Stimulated activated CD8-positive, alpha-beta memory T cell treated with anti-CD3 and anti-CD28 coated beads, Interleukin-15, amount 100 ng/mL, for 24 hours (primary cell): ENCODE data around the gene ATG10.
"Not testable (repeated sequence)": the region's sequence is repeated elsewhere in the genome, so short reads cannot be mapped to it uniquely, and the experiment has no call there.

Source experiments
- DNase-seq: peaks from one replicate; pipeline ENCODE4 v3.0.0-alpha.2; 2020; ENCODE audit warnings: low read depth

Gene ATG10

DNA sequence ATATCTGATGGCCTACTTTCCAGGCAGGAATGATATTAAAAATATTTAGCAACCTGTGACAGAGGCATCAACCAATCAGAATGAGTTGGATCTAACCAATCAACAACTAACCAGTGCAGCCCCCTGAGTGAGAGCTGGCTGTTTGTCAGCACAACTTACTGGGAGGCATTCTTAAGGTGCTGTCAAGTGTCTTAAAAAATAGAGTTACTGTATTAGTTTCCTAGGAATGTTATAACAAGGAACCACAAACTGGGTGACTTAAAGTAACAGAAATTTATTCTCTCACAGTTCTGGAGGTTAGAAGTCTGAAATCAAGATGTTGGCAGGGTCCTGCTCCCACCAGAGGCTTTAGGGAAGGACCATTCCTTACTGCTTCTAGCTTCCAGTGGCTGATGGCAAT lies 85.2 kb downstream of the ATG10 start:
- no peak for DNase-seq

DNA sequence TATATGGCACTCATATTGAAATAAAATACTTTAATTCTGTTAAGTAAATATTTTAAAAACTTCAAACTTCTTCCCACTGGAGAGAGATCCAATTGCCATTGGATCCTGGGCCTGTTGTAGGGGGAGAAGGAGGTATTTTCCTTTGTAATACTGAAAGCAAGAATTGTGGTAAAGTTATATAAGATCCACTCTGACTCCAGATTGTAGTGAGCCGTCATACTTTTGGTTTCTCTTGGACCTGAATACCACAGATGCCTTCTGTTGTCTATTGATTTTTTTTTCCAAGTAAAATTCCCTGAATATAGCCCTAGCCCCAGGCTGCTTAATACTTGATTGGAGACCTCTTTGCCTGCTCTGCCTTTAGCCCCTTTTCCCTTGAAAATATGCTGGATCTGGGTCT lies 86.9 kb downstream of the ATG10 start:
- no peak for DNase-seq

DNA sequence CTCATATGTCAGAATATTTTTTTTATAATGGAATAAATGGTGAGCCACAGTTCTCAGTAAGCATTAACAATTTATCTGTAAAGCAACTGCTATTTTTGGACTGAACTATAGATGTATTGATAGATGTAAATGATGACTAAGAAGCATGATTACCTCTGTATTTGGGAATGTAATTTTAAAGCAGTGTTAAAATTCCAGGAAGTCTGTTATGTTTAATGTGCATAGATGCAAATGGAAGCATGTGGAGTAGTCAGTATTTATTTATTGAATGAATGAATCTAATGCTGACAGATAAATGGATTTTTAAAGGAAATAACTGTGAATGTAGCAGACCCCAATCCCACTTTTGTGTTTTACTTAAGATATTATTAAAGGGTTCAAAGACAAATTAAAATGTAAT lies 95.0 kb downstream of the ATG10 start:
- DNase-seq, result no peak

DNA sequence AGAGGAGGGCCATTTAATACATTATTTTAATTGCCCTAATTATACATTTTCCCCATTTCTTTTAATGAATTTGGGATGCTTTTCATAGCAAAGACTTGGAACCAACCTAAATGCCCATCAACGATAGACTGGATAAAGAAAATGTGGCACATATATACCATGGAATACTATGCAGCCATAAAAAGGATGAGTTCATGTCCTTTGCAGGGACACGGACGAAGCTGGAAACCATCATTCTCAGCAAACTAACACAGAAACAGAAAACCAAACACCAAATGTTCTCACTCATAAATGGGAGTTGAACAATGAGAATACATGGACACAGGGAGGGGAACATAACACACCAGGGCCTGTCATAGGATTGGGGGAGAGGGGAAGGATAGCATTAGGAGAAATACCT lies 96.2 kb downstream of the ATG10 start:
- not testable (repeated sequence) for DNase-seq

DNA sequence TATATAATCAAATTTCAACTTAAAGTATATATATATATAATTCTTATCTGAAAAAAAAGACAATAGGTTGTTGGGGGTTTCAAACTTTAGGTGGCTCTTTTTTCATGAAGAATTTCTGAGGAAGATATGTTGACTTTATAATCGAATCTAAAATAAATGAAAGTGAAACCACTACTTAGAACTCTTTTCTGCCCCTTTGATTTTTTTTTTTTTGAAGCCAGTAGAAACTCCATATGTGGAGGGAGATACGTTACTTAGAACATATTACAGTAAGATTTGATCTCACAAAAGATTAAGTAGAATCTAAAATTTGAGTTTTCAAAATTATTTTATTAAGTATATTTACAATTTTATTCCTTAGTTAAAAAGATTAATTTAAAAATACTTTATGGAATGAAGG lies 96.9 kb downstream of the ATG10 start:
- DNase-seq, result no peak

DNA sequence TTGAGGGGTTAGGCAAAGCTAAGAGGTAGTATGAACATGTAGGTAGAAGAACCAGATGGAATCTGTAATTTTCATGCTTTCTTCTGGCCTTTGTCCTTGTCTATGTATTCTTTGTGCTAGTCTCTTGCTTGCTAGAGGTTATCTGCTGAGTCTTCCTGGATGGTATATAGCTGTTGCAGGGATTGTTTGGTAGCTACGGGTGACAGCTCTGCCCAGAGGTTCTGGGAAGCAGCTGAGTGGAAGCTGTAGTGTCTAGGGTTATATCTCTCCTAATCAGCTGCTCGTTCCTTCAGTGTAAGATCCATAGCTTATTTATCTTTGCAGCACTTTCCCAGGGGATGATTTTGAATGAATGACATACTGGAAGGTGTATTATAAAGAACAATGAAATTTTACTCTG lies 100.3 kb downstream of the ATG10 start:
- DNase-seq, result no peak

DNA sequence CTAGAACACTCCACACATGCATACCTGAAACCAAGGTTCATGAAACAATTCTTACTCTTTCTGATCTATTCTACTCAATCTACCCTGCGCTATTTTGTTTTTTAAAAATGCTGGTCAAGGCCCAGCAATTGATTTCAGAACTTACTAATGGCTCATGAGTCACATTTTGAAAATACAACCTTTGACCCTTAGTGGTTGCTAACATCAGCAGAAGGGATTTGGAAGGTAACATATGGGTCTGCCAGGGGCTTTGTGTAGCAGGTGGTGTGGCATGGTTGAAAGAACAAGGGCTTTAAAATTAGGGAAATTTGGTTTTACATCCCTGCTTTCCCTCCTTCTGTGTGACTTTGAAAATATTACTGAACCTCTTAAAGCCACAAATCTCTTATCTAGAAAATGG lies 101.4 kb downstream of the ATG10 start:
- no peak for DNase-seq

DNA sequence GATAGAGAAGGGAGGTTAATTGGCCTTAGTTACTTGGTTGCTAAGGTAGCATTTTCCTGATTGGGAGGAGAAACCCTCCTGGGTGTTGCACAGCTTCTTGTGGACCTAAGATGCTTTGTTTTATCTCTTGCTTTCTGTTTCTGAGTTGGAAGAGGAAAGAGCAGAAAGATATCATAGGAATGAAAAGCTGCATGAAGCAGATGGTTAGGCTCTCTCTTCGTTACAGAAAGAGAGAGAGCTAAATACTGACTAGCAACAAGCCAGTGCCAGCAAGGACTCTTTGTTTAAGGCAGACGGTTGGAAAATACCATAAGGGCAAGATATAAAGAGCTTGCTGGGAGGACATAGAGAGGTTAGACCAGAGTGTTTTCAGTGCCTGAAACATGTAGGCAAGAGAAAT lies 103.1 kb downstream of the ATG10 start:
- DNase-seq, result no peak

DNA sequence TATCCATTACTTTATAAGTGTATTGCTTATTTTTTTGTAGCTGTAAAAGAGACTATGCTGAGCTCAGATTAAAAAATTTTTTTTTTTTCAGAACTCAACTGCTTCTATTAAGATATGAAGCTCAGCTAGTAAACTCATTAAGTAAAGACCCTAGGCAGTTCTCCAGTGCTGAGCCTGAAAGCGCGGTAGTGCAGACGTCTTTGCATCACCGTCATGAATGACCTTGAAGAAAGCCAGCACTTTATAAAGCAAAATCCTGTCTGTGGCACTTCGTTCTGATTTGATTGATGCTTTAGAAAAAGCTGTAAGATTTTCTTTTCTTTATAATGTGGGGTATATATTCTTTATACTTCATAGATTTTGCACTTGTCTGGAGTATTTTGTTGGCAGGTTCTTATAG lies 105.7 kb downstream of the ATG10 start:
- DNase-seq, result no peak

DNA sequence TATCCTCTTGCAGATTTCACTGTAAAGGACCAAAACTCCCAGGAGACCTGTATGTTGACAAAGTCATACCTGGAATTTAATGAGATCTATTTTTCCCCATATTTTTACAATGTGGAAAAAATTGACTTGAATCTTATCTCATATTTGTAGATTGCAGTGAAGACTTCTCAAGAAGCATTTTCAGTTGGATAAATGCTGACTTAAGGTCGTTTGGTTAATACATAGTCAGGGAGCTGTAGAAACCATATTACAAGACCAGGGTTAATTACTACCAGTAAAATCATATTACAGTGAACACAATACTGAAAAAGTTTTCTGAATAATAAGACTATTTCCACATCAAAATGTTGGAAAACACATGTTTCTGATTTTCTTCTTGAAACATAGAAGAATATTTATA lies 119.8 kb downstream of the ATG10 start:
- no peak for DNase-seq

DNA sequence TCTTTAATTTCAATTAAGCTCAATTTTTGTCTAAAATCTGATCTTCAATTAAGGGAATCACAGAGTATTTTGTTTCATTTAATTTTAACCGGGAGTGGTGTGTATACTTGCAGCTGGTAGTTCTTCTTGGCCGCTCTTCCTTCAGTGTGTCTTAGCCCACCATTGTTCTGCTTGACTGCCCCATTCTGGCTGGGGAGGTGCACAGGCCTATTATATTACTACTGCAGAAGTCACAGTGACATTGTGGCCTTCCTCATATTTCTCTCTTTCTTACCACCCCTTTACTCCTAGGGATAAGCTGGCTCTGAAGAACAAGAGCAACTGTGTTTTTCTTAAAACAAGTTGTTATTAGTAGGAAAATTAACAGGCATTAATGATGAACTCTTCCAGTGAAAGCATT lies 123.7 kb downstream of the ATG10 start:
- no peak for DNase-seq

DNA sequence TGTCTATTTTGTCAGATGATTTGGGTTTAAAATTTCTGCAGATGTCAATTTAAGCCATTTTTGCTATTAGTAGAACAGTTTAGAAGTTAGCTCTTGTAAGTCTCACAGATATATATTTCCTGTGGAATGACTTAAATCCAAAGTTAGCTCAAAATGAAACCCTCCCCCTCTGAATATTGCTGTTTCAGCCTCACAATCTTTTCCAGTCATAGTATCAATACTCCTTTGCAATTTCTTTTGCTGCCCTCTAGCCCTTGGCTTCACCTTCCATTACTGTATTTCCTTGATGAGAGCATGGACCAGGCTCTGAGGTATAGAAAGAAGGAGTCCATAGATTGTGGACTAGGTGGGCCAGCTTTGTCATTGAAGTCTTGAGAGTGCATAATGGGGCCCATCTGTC lies 124.4 kb downstream of the ATG10 start:
- DNase-seq, result no peak

DNA sequence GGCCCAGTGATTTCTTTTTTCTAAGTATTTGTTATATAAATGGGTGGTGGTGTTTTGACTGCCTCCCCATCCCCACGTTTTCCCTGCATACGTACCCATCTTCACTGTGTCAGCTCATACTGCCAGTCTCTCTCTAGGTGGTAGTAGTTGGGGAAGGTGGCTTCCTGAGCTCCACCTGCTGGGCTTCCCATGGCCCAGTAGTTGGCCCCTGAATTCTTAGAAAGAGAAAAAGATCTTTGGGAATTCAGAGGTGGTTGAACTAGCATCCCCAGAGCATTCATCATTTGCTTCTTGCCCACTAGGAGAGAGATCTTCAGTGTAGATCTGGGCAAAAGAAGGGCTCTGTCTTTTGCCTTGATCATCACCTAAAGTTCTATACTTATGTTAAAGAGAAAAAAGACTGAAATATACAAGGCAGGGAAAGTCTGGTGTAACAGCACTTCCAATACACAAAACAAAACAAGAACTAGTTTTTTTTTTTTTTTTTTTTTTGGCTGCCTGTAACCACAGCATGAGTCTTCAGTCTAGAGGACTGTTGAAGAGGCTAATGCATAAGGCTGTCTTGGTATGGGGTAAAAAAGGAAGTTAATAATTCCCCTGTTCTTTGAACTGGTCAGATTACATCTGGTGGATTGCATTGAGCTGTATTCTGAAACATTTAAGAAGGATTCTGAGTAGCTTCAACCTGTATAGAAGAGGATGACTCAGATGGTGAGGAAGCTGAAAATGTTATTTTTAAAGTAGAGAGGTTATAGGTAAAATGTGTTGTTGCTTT lies 128.7 kb downstream of the ATG10 start:
- no peak for DNase-seq

DNA sequence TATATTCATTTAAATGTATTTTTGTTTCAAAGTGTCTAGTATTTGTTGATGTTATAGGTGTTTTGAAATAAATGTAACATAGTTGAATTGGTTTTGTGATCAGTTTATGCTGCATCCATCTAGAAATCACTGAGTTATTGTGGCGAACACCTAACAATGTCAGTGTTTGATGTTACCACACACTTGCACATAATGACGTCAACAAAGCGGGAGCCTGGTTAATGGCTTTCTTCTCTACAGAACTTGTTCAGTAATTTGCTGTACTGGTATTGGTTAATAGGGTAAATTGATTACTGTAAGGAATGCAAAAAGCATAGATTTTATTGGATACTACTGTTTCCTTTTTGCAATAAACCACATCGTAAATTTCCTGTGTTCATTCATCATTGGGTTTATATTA lies 133.0 kb downstream of the ATG10 start:
- no peak for DNase-seq

DNA sequence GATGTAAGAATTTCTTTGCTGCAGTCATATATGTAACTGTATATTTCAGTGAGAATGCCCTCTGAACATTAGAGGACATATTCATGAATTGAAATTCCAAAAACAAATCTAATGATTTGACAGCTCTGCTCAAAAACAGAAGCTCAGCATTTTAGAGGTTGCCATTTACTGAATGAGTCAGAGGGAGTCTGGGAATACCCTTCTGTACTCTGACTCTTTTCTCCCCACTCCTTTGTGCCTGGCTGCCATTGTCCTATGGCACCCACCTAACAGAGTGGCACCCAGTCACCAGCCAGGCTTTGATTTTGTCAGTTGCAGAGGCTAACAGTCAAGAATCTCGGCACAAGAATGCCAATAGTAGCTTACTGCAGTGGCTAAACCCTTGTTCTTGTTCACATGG lies 133.6 kb downstream of the ATG10 start:
- DNase-seq, result no peak

DNA sequence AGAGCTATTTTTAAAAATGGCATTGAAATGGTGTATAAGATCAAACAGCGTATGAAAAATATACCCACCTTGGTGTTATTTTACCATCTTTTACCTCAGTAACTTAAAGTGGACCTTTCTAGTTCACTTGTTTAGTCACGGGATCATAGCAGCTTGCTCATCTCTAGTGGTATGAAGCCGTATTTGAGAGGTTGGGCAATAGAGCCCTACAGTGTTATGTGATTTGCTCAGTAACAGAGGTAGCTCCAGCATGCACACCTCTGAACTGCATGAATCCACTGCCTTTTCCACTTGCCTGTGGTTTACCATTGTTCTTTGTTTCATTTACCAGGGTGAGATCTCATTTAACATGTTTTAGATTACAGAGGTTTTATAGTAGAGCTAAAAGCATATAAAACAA lies 134.4 kb downstream of the ATG10 start:
- DNase-seq, result no peak

DNA sequence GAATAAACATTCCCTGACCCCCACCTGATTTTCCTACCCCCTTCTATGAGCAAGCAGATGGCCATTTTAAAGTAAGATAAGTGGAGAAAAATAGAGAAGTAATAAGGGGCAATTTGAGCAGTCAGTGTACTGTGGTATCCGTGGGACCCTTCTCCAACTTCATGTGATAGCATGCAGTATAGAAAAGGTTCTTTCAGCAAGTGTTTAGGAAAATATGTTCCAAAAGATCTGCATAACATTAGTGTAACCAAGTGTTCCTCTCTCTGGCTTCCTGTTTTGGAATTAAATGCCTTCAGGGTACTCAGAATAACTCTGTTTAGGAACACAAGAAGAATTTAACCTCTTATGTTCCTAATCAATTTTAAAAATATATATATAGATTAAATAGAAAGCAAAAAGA lies 134.9 kb downstream of the ATG10 start:
- DNase-seq, result no peak

DNA sequence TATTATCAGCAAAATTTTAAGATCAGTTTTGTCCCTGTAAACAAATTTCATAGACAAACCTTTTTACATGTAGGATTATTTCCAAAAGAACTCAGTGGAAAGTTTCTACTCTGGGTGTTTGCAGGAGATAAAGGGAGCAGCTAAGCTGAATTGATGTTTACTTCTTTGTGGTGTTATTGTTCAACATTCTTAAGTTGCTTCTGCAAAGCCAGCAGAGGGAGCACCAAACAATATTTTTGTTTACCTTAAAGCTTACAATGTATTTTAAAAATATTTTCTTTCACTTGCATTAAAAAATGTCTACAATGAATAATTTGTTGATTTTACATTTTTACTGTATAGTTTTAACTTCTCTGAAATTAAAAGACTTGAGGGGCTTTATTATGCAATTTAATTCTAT lies 135.4 kb downstream of the ATG10 start:
- no peak for DNase-seq

DNA sequence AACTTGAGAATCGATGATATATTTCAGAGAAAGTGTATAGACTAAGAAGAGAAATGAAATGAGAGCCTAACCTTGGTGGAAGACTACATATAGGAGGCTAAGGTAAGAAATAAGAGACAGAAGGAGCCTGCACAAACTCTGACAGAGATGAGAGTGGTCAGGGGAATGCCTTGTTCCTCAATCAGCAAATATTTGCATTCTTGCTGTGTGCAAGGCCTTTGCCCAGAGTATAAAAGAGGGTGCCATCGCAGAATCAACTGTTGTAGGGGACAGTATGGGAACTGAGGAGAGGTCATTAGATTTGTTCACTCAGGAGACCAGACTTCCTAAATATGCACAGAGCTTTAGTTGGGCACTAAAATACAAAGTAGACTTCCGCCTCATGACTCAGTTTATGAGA lies 137.2 kb downstream of the ATG10 start:
- no peak for DNase-seq

DNA sequence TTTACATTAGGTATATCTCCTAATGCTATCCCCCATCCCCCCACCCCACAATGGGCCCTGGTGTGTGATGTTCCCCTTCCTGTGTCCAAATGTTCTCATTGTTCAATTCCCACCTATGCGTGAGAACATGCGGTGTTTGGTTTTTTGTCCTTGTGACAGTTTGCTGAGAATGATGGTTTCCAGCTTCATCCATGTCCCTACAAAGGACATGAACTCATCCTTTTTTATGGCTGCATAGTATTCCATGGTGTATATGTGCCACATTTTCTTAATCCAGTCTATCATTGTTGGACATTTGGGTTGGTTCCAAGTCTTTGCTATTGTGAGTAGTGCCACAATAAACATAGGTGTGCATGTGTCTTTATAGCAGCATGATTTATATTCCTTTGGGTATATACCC lies 138.1 kb downstream of the ATG10 start:
- DNase-seq, result not testable (repeated sequence)

DNA sequence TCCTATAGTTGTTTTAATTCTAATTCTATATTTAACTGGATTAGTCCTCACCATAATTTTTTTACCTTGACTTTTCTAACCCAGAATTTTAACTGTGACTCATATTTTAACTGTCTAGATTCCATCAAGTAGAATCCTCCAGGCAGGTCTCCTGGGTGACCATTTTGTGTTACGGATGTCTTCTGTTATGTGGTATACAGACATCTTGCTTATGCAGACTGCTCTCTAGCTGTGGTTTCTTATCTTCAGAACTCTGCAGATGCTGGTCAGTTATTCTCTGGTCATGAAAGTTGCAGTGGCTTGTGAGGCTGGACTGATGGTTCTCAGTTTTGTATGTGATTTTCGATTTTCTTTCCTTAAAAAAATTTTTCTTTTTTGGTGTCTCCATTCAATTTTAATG lies 139.4 kb downstream of the ATG10 start:
- DNase-seq, result no peak

DNA sequence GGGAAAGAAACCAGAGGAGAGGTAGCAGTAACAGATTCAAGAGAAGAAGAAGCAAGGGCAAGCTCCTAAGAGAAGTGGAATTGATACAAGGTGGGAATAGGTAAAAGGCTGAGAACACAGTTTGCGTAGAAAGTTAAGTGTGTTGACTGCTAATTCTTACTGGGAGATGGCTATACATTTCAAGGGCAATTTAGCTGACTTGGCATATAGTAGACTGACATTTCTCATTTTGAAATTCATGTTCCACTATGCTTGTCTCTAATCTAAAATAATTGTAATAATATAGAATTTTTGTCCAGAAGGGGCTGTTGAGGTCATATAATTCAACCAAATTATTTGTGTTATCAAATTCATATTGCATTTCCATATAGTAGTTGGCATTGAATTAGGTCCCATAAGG lies 144.0 kb downstream of the ATG10 start:
- DNase-seq, result no peak

DNA sequence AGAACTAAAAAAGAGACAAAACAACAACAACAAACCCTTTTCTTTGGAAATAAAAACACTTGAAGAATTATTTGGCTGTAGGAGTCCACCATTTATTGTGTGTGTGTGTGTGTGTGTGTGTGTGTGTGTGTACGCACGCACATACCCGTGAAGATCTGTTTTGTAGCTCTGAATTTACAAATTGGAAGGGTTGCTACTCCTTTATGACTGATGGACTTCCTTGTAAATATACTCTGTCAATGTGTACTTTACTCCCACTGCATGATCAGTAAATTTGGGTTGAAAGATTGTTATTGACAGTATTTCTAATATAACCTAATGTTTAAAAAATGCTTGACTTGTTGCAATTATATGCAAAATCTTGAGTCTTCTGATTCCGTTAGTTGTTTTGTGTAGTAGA lies 148.1 kb downstream of the ATG10 start:
- DNase-seq, result no peak

DNA sequence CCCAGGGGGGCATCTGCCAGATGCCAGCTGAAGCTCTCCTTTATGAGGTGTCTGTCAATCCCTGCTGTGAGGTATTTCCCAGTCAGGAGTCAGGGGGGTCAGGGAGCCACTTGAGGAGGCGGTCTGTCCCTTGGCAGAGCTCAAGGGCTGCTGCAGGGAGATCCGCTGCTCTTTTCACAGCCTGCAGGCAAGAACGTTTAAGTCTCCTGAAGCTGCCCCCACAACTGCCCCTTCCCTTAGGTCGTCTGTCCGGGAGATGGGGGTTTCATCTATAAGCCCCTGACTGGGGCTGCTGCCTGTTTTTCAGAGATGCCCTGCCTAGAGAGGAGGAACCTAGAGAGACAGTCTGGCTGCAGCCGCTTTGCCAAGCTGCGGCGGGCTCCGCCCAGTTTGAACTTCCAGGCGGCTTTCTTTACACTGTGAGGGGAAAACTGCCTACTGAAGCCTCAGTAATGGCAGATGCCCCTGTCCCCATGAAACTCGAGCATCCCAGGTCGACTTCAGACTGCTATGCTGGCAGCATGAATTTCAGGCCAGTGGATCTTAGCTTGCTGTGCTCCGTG lies 158.0 kb downstream of the ATG10 start:
- DNase-seq, result no peak
